Measurements from ENCODE around the gene SLC34A1.

SLC34A1 gene

GRCh38 chr5:177362610-177363507 is 21.4 kb upstream of the SLC34A1 start:
- Histone ChIP-seq H3K79me2 (ENCODE audit: low read length) (peaks cover 54% of the 10 kb centered on the region), H2AFZ (ENCODE audit: low read length) (peak overlapping the region; percentile 46; the same call in 1 of the 2 replicates)
- DNase-seq: peak; percentile 57

GRCh38 chr5:177363565-177363964 is 20.7 kb upstream of the SLC34A1 start:
- Histone ChIP-seq H3K9me3 (replicated peaks; ENCODE audit: insufficient read depth, low read length) (no peaks in the 10 kb centered on the region), H3K4me2 (ENCODE audit: low read depth, low read length) (peak overlapping the region; percentile 97), H2AFZ (ENCODE audit: low read length) (no peak overlapping the region), H3F3A (ENCODE audit: insufficient read depth, low read length) (peaks cover 14% of the 10 kb centered on the region; the same call in 1 of the 2 replicates), H3K4me3 (ENCODE audit: low read length) (peak overlapping the region; percentile 61; the same call in 1 of the 2 replicates), H4K20me1 (ENCODE audit: insufficient read depth, low read length) (0 out of 2 replicates have a peak, but pooled peaks cover 6% of the 10 kb centered on the region), H3K79me2 (ENCODE audit: low read length) (peaks cover 47% of the 10 kb centered on the region), H3K27me3 (replicated peaks; ENCODE audit: insufficient read depth, low read length) (no peaks in the 10 kb centered on the region), H3K27ac (ENCODE audit: low read length) (no peak overlapping the region), H3K36me3 (replicated peaks; ENCODE audit: insufficient read depth, low read length) (no peaks in the 10 kb centered on the region), H3K9ac (ENCODE audit: low read length) (no peak overlapping the region), H3K9me2 (replicated peaks; ENCODE audit: insufficient read depth, low read length) (no peaks in the 10 kb centered on the region), H3K4me1 (ENCODE audit: low read length) (peaks cover 34% of the 10 kb centered on the region)
- no peak for DNase-seq
- no peak for TF ChIP-seq CTCF (IDR thresholded peaks at IDR 0.05; ENCODE audit: low read length)
- no peak for TF ChIP-seq EZH2 (optimal IDR thresholded peaks at IDR 0.05; ENCODE audit: low read depth, low read length)
- no peak for TF ChIP-seq EZH2phosphoT487 (IDR thresholded peaks at IDR 0.05; ENCODE audit: low read length)

More at GRCh38 chr5:177362610-177363507, 21.4 kb upstream of the SLC34A1 start:
- Histone ChIP-seq H3K27ac (ENCODE audit: low read length) (peak overlapping the region; percentile 26; the same call in 1 of the 2 replicates), H3K27me3 (replicated peaks; ENCODE audit: insufficient read depth, low read length) (no peaks in the 10 kb centered on the region), H3K36me3 (replicated peaks; ENCODE audit: insufficient read depth, low read length) (no peaks in the 10 kb centered on the region), H3F3A (ENCODE audit: insufficient read depth, low read length) (peaks cover 14% of the 10 kb centered on the region; the same call in 1 of the 2 replicates), H3K9me3 (replicated peaks; ENCODE audit: insufficient read depth, low read length) (no peaks in the 10 kb centered on the region), H4K20me1 (ENCODE audit: insufficient read depth, low read length) (0 out of 2 replicates have a peak, but pooled peaks cover 6% of the 10 kb centered on the region), H3K9me2 (replicated peaks; ENCODE audit: insufficient read depth, low read length) (no peaks in the 10 kb centered on the region), H3K9ac (ENCODE audit: low read length) (peak overlapping the region; percentile 24; the same call in 1 of the 2 replicates), H3K4me1 (ENCODE audit: low read length) (peaks cover 35% of the 10 kb centered on the region), H3K4me2 (ENCODE audit: low read depth, low read length) (peak overlapping the region; percentile 97), H3K4me3 (ENCODE audit: low read length) (peak overlapping the region; percentile 61)
- TF ChIP-seq EZH2 (optimal IDR thresholded peaks at IDR 0.05; ENCODE audit: low read depth, low read length) (no peak), CTCF (IDR thresholded peaks at IDR 0.05; ENCODE audit: low read length) (no peak), EZH2phosphoT487 (IDR thresholded peaks at IDR 0.05; ENCODE audit: low read length) (no peak)

- Histone ChIP-seq H3K4me2 (ENCODE audit: low read depth, low read length) (no peak overlapping the region), H3K4me1 (ENCODE audit: low read length) (peaks cover 32% of the 10 kb centered on the region), H4K20me1 (ENCODE audit: insufficient read depth, low read length) (0 out of 2 replicates have a peak, but pooled peaks cover 6% of the 10 kb centered on the region), H2AFZ (ENCODE audit: low read length) (no peak overlapping the region), H3K9me2 (replicated peaks; ENCODE audit: insufficient read depth, low read length) (no peaks in the 10 kb centered on the region), H3K27ac (ENCODE audit: low read length) (no peak overlapping the region), H3K4me3 (ENCODE audit: low read length) (no peak overlapping the region), H3K79me2 (ENCODE audit: low read length) (peaks cover 39% of the 10 kb centered on the region), H3F3A (ENCODE audit: insufficient read depth, low read length) (peaks cover 17% of the 10 kb centered on the region; the same call in 1 of the 2 replicates), H3K9ac (ENCODE audit: low read length) (no peak overlapping the region), H3K27me3 (replicated peaks; ENCODE audit: insufficient read depth, low read length) (no peaks in the 10 kb centered on the region), H3K9me3 (replicated peaks; ENCODE audit: insufficient read depth, low read length) (no peaks in the 10 kb centered on the region), H3K36me3 (replicated peaks; ENCODE audit: insufficient read depth, low read length) (no peaks in the 10 kb centered on the region)
- TF ChIP-seq EZH2 (optimal IDR thresholded peaks at IDR 0.05; ENCODE audit: low read depth, low read length): no peak
- TF ChIP-seq EZH2phosphoT487 (IDR thresholded peaks at IDR 0.05; ENCODE audit: low read length): no peak
- TF ChIP-seq CTCF (IDR thresholded peaks at IDR 0.05; ENCODE audit: low read length): no peak
- DNase-seq: no peak
Observed at GRCh38 chr5:177364159-177364962, 19.9 kb upstream of the SLC34A1 start.

Measured in MM.1S (cell line).